Liver (tissue), 3 donors: ENCODE data around the gene IGF1.

Experiments used
- ATF3 ChIP-seq: IDR thresholded peaks from 2 replicates; pipeline ENCODE4 v1.6.1; 2016; ENCODE audit warnings: antibody characterized with exemption
- CTCF ChIP-seq: fragments of 150-350 bp; IDR thresholded peaks from 2 replicates; pipeline ENCODE4 v1.5.1; 2017; ENCODE audit warnings: improper control_type of control experiment, low read depth, low read length; ENCODE audit not compliant: missing input control
- GABPA ChIP-seq, 2 donors: IDR thresholded peaks in 1 of 2; conservative IDR thresholded peaks in 1 of 2; 2 replicates each; pipeline ENCODE4 v1.6.1; 2016; ENCODE audit warnings: antibody characterized with exemption in 2 of 2, mild to moderate bottlenecking in 1 of 2, moderate library complexity in 1 of 2
- MAX ChIP-seq: IDR thresholded peaks from 2 replicates; pipeline ENCODE4 v1.6.1; 2016; ENCODE audit warnings: antibody characterized with exemption
- RAD21 ChIP-seq, 2 donors: IDR thresholded peaks; 2 replicates each; pipeline ENCODE4 v1.6.1; 2016; ENCODE audit warnings: antibody characterized with exemption in 2 of 2, mild to moderate bottlenecking in 2 of 2
- donor health status: healthy.
- donor health status: healthy.

- no peak for TF ChIP-seq CTCF
- no peak for TF ChIP-seq ATF3
- TF ChIP-seq MAX = no peak
- TF ChIP-seq RAD21 (IDR thresholded peaks at IDR 0.05) = no peak
- TF ChIP-seq GABPA (IDR thresholded peaks at IDR 0.05 in 1 of 2, conservative IDR thresholded peaks at IDR 0.05 in 1 of 2) = no peak
Measured at GRCh38 chr12:102459314-102459713, 21.0 kb downstream of the IGF1 start.
